ENCODE data around the gene IRF8. TPM values are rescaled to one million over a fixed set of nuclear protein-coding genes. Genes with fewer than 3 reads are reported as not detected.

Gene IRF8
- total and polyA plus RNA-seq, 2 of the 4 experiments (the other 2 are of a cell fraction), result not detected

- H2BK20ac ChIP-seq (ENCODE audit: low read depth, low read length), result no peak overlapping the region
- peaks cover 2% of the 10 kb centered on the region for H3K4me1 ChIP-seq (ENCODE audit: control insufficient read depth, insufficient read depth, low read length)
- H3K9ac ChIP-seq (ENCODE audit: low read depth, low read length), result no peak overlapping the region
- no TSS peak for BruUV-seq (replicated peaks)
- intact Hi-C loops (cut with micrococcal nuclease), result no loop called here
- dilution Hi-C loops (cut with HindIII; ENCODE audit: low sequenced_read_pairs, unreplicated experiment), result no loop called here
- H3K9me3 ChIP-seq (ENCODE audit: control insufficient read depth, insufficient read depth, low read length), result no peaks in the 10 kb centered on the region; the same call in 1 of the 2 replicates
- H2AK5ac ChIP-seq (ENCODE audit: low read depth, low read length), result no peak overlapping the region
- no peak overlapping the region for H2AK9ac ChIP-seq (replicated peaks; ENCODE audit: low read depth, low read length, poor library complexity)
- H2BK15ac ChIP-seq (ENCODE audit: low read depth, low read length), result no peak overlapping the region
- TF ChIP-seq MXI1 (IDR thresholded peaks at IDR 0.05; ENCODE audit: borderline replicate concordance, low read depth, low read length) (no peak), MAZ (IDR thresholded peaks at IDR 0.05; ENCODE audit: borderline replicate concordance, low read depth, low read length) (no peak), POLR2A (IDR thresholded peaks at IDR 0.05; ENCODE audit: low read depth, low read length) (no peak), BHLHE40 (IDR thresholded peaks at IDR 0.05; ENCODE audit: low read depth, low read length) (no peak), RCOR1 (IDR thresholded peaks at IDR 0.05; ENCODE audit: insufficient replicate concordance, low read length) (no peak), SMC3 (IDR thresholded peaks at IDR 0.05; ENCODE audit: low read depth, low read length) (no peak), RAD21 (IDR thresholded peaks at IDR 0.05; ENCODE audit: low read length) (no peak), CHD1 (IDR thresholded peaks at IDR 0.05; ENCODE audit: low read depth, low read length) (no peak), NFE2L2 (IDR thresholded peaks at IDR 0.05; ENCODE audit: low read depth, low read length) (no peak)
- TF ChIP-seq, protein P1, sequence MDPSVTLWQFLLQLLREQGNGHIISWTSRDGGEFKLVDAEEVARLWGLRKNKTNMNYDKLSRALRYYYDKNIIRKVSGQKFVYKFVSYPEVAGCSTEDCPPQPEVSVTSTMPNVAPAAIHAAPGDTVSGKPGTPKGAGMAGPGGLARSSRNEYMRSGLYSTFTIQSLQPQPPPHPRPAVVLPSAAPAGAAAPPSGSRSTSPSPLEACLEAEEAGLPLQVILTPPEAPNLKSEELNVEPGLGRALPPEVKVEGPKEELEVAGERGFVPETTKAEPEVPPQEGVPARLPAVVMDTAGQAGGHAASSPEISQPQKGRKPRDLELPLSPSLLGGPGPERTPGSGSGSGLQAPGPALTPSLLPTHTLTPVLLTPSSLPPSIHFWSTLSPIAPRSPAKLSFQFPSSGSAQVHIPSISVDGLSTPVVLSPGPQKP (IDR thresholded peaks at IDR 0.05; ENCODE audit: borderline replicate concordance, low read depth, low read length), result no peak
- no peak overlapping the region for H3K56ac ChIP-seq (ENCODE audit: extremely low read depth, insufficient read depth, low read length)
- no peak overlapping the region for H2BK5ac ChIP-seq (ENCODE audit: low read depth, low read length, poor library complexity, severe bottlenecking)
- H4K5ac ChIP-seq (ENCODE audit: low read depth, low read length), result no peak overlapping the region
- no peak overlapping the region for H4K91ac ChIP-seq (ENCODE audit: insufficient read depth, low read depth, low read length)
- H3K23ac ChIP-seq (ENCODE audit: low read depth, low read length), result no peak overlapping the region
- no peak overlapping the region for H2BK120ac ChIP-seq (ENCODE audit: low read depth, low read length)
- H3K14ac ChIP-seq (replicated peaks; ENCODE audit: low read depth, low read length), result no peak overlapping the region
- in situ Hi-C loops (cut with MboI; ENCODE audit: low sequenced_read_pairs), result no loop called here
- no peak overlapping the region for H3K4ac ChIP-seq (ENCODE audit: low read depth, low read length)
- no peaks in the 10 kb centered on the region for H4K20me1 ChIP-seq (ENCODE audit: insufficient read depth, low read length)
- no peak overlapping the region for H2AFZ ChIP-seq (replicated peaks; ENCODE audit: low read length, poor library complexity)
- ChIA-PET POLR2A (ENCODE audit: unreplicated experiment) (no interaction called here), CTCF (no interaction called here)
- no peak overlapping the region for H4K8ac ChIP-seq (ENCODE audit: low read depth in 2 of 2, low read length in 2 of 2)
- WGBS, 2 experiments (ENCODE audit: extremely low coverage in 2 of 2, insufficient read length in 1 of 2), result 72% methylated on average over 8 of the region's 13 CpGs; no CpG with 5 or more reads in 1 of the 2 experiments
- H3K27ac ChIP-seq (ENCODE audit: insufficient read depth, low read length), result no peak overlapping the region
- no peak overlapping the region for H3K4me2 ChIP-seq (ENCODE audit: low read depth, low read length)
- ATAC-seq (ENCODE audit: low read depth) (no peak), DNase-seq (no peak)
- H3K4me3 ChIP-seq (ENCODE audit: insufficient read depth, low read depth, low read length), result no peak overlapping the region
- no peaks in the 10 kb centered on the region for H3K79me1 ChIP-seq (ENCODE audit: low read depth in 1 of 2, low read length in 2 of 2)
- H3K36me3 ChIP-seq (ENCODE audit: control insufficient read depth, insufficient read depth, low read length), result no peaks in the 10 kb centered on the region
- H3K18ac ChIP-seq (ENCODE audit: low read depth, low read length), result no peak overlapping the region
- peaks cover 60% of the 10 kb centered on the region for H3K27me3 ChIP-seq (ENCODE audit: control insufficient read depth, insufficient read depth, low read length)
- H3K9me1 ChIP-seq (ENCODE audit: insufficient read depth, low read length), result no peaks in the 10 kb centered on the region
Observed at GRCh38 chr16:85884808-85885463, 14.0 kb upstream of the IRF8 start.
